SJCRH30 (cell line): ENCODE measurements around the gene CAPN12. TPM values are rescaled to one million over a fixed set of nuclear protein-coding genes. Genes with fewer than 3 reads are reported as not detected.

Source experiments
- DNase-seq, 2 experiments: peaks; one replicate each; pipeline ENCODE4 v3.0.0-alpha.2; 2015 to 2020
- H3K27ac ChIP-seq: fragments of 250-450 bp; sonication (Bioruptor Pico); 2 replicates; pipeline ENCODE4 v1.5.1; 2020; ENCODE audit warnings: mild to moderate bottlenecking, moderate library complexity
- H3K27me3 ChIP-seq: fragments of 250-450 bp; sonication (Bioruptor Pico); 2 replicates; pipeline ENCODE4 v1.5.1; 2020; ENCODE audit warnings: mild to moderate bottlenecking, moderate library complexity
- H3K36me3 ChIP-seq: fragments of 250-450 bp; sonication (Bioruptor Pico); 2 replicates; pipeline ENCODE4 v1.5.1; 2020; ENCODE audit warnings: mild to moderate bottlenecking, moderate library complexity
- H3K4me1 ChIP-seq: fragments of 250-450 bp; sonication (Bioruptor Pico); 2 replicates; pipeline ENCODE4 v1.5.1; 2020; ENCODE audit warnings: mild to moderate bottlenecking, moderate library complexity
- H3K4me3 ChIP-seq: fragments of 250-450 bp; sonication (Bioruptor Pico); 2 replicates; pipeline ENCODE4 v1.5.1; 2020; ENCODE audit warnings: mild to moderate bottlenecking, moderate library complexity
- H3K9me3 ChIP-seq: fragments of 250-450 bp; sonication (Bioruptor Pico); replicated peaks from 2 replicates; pipeline ENCODE4 v1.5.1; 2020; ENCODE audit warnings: mild to moderate bottlenecking, moderate library complexity
- total RNA-seq: library from RNA; depleted of rRNA; stranded (reverse); fragments of >200 nt; shearing (Covaris generic); gene quantifications from 2 replicates; pipeline ENCODE4 v1.2.3, GENCODE V29; 2014

CAPN12 gene
- total RNA-seq, 1 experiment from 2014 or later, result not detected

DNA sequence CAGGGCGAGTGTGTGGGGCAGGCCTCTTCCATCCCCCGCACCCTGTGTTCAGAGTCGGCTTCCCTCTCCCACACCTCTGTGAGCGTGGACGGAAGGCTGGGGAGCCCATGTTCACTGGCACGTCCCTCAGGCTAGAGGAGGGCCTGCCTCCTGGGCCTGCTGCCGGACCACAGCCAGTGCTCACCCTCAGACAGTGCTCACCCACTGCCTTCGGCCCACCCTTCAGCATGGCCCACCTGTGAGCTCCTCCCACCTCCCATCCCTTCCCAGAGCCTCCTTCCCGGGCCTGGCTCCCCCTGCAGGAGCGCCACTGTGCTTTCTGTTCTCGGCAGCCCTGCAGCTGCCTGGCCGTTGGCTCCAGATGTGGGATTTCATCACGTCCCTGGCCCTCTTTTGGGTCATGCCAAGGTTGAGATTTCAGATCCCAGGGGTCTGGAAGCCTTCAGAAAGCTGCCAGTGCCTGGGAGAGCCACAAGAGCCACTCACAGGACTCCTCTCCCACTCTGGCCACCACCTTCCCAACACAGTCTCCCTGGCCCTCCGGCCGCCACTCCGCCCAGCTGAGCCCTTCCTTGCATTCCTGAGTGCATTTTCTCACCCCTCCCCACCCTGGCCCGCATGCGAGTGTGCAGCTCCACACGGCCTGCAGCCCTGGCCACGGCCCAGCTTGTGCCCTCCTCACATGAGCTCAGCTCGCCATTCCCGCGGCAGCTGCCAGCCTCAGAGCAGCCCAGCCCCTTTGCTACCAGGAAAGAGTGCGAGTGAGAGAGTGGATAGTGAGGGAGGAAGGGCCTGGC, 25.3 kb downstream of the CAPN12 start:
- peaks cover 69% of the 10 kb centered on the region for H3K36me3 ChIP-seq
- peaks cover 29% of the 10 kb centered on the region for H3K4me1 ChIP-seq
- no peaks in the 10 kb centered on the region for H3K27me3 ChIP-seq
- peak; percentile 39 to 54 for DNase-seq
- H3K4me3 ChIP-seq, result no peak overlapping the region
- peak overlapping the region; percentile 56 for H3K27ac ChIP-seq
- no peaks in the 10 kb centered on the region for H3K9me3 ChIP-seq

DNA sequence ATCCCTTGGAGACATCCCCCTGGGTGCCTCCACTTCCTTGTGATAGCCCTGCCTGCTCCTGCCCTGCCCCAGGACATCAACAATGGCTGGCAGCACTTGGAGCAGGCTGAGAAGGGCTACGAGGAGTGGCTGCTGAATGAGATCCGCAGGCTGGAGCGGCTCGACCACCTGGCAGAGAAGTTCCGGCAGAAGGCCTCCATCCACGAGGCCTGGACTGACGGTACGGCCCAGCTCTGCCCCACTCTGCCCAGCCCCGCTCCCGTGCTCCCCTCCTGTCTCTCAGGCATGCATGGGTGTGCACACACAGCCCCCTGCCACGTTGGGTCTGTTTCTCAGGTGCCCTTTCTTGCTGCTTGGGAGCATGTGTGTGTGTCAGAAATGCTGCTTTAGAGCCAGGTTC, 26.4 kb downstream of the CAPN12 start:
- no peak overlapping the region for H3K27ac ChIP-seq
- peaks cover 63% of the 10 kb centered on the region for H3K36me3 ChIP-seq
- no peaks in the 10 kb centered on the region for H3K27me3 ChIP-seq
- DNase-seq, result no peak
- no peak overlapping the region for H3K4me3 ChIP-seq
- H3K4me1 ChIP-seq, result peaks cover 29% of the 10 kb centered on the region
- H3K9me3 ChIP-seq, result no peaks in the 10 kb centered on the region

DNA sequence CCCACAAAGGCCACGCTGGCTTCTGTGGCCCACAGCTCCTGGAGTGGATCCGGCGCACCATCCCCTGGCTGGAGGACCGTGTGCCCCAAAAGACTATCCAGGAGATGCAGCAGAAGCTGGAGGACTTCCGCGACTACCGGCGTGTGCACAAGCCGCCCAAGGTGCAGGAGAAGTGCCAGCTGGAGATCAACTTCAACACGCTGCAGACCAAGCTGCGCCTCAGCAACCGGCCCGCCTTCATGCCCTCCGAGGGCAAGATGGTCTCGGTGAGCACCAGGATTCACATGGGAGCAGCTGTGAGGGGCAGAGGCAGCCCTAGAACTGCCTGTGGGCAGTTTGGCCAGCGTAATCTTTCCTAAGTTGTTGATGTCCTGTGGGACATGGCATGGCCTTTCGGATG, 27.2 kb downstream of the CAPN12 start:
- H3K4me1 ChIP-seq, result peaks cover 25% of the 10 kb centered on the region
- peaks cover 64% of the 10 kb centered on the region for H3K36me3 ChIP-seq
- H3K4me3 ChIP-seq, result no peak overlapping the region
- no peak overlapping the region for H3K27ac ChIP-seq
- DNase-seq, result no peak
- H3K9me3 ChIP-seq, result no peaks in the 10 kb centered on the region
- no peaks in the 10 kb centered on the region for H3K27me3 ChIP-seq

DNA sequence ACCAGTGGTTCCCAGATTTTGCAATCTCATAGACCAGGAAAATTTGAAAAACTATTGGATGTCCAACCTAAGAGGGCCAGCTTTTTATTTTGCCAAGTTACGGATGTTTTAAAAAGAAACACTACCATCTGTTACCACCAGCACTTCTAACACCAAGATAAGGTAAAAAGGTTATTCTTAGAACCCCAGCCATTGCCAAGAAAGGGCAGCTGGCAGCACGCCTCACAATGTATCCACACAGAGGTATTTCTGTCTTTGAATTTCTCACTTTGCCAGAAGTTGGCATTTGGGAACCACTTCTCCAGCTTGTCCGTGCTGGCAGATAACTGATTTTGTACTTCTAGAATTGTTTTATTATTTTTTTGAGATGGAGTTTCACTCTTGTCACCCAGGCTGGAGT, 28.7 kb downstream of the CAPN12 start:
- Histone ChIP-seq H3K27ac (no peak overlapping the region), H3K27me3 (no peaks in the 10 kb centered on the region), H3K36me3 (peaks cover 63% of the 10 kb centered on the region), H3K4me1 (peaks cover 13% of the 10 kb centered on the region), H3K9me3 (no peaks in the 10 kb centered on the region), H3K4me3 (no peak overlapping the region)
- no peak for DNase-seq

DNA sequence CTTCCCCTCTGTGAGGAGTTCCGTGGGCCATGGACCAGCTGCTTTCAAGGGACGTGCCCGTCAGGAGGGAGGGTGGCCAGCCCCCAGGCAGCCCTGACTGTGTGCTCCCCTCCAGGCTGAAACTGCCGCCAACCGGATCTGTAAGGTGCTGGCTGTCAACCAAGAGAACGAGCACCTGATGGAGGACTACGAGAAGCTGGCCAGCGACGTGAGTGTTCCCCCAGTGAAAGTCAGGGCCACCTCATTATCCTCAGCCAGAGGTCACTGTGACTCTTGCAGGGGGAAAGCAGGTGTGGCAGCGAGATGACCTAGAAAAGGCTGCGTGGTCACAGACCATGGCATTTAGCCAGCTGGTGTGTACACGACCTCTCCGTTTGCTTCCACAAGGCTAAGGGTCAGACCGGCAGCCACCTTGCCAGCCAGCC, 29.9 kb downstream of the CAPN12 start:
- no peaks in the 10 kb centered on the region for H3K9me3 ChIP-seq
- peaks cover 6% of the 10 kb centered on the region; the same call in 1 of the 2 replicates for H3K4me1 ChIP-seq
- H3K27me3 ChIP-seq, result no peaks in the 10 kb centered on the region
- H3K36me3 ChIP-seq, result peaks cover 75% of the 10 kb centered on the region
- DNase-seq, result no peak
- H3K27ac ChIP-seq, result no peak overlapping the region
- no peak overlapping the region for H3K4me3 ChIP-seq

DNA sequence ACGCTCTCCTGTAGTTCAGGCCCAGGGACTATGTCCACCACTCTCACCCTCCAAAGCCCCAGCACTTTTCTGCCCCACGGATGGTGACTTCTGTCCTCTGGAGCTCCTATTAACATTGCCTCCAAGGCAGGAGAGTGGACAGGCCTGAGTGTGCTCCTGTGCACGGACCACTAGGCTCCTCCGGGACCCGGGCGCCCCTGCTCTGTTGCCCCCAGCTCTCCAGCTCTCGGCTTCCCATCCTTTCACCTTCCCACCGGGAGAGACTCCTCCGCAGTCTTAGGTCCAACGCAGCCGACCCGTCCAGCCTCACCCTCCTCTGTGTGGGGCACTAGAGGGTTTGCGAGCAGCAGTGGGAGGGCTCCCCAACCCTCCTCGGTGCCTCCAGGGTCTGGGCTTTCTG, 30.4 kb downstream of the CAPN12 start:
- Histone ChIP-seq H3K4me1 (peaks cover 6% of the 10 kb centered on the region; the same call in 1 of the 2 replicates), H3K36me3 (peaks cover 77% of the 10 kb centered on the region), H3K9me3 (no peaks in the 10 kb centered on the region), H3K27ac (no peak overlapping the region), H3K27me3 (no peaks in the 10 kb centered on the region), H3K4me3 (no peak overlapping the region)
- no peak for DNase-seq

DNA sequence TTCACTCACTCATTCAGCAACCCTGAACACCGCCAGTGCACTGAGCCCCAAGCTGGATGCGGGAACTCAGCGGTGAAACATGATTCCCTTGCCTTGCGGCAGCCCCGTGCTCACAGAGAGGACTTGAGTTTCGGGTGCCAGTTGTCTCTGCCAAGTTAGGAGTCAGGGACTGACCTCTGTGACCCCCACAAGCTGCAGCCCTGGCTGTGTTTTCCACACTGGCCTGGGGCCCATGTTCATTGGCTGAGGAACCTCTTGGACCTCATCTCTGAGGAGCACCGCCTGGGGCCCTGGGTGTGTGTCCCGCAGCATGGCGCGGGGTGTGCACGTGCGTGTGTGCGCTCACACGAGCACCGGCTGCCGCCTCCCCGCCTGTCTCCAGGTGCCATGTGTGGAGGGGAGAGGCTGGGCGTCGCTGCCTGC, 31.0 kb downstream of the CAPN12 start:
- no peak overlapping the region for H3K4me3 ChIP-seq
- DNase-seq, result peak; percentile 46 to 69
- no peaks in the 10 kb centered on the region for H3K9me3 ChIP-seq
- peaks cover 6% of the 10 kb centered on the region; the same call in 1 of the 2 replicates for H3K4me1 ChIP-seq
- H3K27me3 ChIP-seq, result no peaks in the 10 kb centered on the region
- no peak overlapping the region for H3K27ac ChIP-seq
- peaks cover 77% of the 10 kb centered on the region for H3K36me3 ChIP-seq

DNA sequence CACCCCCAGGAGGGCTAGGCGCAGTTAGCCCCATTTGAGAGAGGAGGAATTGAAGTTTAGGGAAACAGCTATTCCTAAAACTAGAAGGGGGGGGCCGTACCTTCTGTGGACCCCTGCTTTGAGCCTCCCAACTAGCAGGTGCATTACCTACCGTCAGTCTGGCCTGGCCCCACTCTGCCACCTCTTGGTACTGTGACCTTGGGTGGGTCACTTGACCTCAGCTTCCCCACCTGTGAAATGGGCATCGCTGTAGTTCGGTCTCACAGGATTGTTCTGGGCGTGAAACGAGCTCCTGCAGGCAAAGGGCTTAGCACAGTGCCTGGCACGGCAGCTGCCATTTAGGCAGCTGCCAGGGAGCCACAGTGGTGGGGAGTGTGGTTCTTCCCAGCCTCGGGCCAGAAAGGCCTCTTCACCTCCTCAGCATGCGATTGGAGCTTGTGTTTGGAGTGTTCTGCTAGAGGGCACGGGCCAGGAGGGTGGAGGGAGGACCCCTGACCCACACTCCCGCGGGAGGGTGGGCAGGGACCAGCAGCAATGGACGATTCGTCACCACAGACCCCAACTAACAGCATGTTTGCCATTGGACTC, 32.0 kb downstream of the CAPN12 start:
- DNase-seq, result no peak
- Histone ChIP-seq H3K9me3 (no peaks in the 10 kb centered on the region), H3K4me3 (no peak overlapping the region), H3K27ac (no peak overlapping the region), H3K36me3 (peaks cover 78% of the 10 kb centered on the region), H3K4me1 (peaks cover 15% of the 10 kb centered on the region), H3K27me3 (no peaks in the 10 kb centered on the region)

DNA sequence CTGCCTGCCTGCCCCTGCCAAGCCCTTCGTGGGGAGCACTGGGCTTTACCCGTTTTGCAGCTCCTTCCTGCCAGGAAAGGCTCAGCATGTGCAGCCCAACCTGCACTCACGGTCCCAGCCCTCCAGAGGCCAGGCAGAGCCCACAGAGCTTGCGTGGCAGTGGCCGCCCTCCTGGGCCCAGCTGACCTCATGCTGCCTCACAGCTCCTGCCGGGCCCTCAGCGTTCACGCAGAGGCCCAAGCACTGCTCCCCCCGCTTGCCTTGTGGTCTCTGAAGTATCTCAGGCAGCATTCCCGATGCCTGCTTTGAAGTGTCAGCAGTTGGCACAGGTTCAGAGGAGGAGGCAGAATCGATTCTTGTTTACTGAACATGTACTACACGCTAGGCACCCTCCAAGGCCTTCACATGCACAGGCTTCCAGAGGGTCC, 32.5 kb downstream of the CAPN12 start:
- Histone ChIP-seq H3K27ac (no peak overlapping the region), H3K4me3 (no peak overlapping the region), H3K36me3 (peaks cover 75% of the 10 kb centered on the region), H3K4me1 (peaks cover 20% of the 10 kb centered on the region), H3K27me3 (no peaks in the 10 kb centered on the region), H3K9me3 (no peaks in the 10 kb centered on the region)
- DNase-seq, result no peak

DNA sequence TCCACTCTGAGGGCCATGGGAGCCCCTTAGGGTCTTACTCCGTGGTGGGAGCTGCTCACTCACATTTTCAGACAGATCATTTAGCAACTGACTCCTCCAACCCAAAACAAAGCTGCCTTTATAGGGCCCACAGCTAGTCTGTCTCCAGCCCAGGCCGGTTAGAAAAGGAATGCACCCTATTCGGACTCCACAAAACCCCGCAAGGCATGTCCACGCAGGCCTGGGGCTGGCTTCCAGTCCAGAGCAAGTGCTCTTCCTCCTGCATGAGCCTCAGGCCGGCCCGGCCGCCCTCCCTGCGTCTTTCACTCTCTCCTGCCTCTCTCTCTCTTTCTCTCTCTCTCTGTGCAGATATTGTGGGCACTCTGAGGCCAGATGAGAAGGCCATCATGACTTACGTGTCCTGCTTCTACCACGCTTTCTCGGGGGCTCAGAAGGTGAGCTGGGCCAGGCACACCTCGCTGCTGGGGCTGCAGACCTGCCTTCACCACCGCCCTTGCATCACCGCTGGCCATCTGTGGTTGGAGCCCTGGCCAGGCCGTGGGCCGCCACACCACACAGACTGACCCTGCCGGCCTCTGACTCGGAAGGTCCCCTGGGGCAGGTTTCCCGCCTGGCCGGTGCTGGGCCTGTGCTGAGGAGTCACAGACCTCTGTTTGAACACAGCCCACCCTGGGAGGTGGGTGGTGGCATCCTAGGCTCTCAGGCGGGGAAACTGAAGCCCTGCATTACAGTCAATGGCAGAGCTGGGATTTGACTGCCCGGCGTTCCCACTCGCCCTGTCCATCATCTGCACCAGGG, 33.1 kb downstream of the CAPN12 start:
- no peaks in the 10 kb centered on the region for H3K27me3 ChIP-seq
- H3K4me1 ChIP-seq, result peaks cover 27% of the 10 kb centered on the region

DNA sequence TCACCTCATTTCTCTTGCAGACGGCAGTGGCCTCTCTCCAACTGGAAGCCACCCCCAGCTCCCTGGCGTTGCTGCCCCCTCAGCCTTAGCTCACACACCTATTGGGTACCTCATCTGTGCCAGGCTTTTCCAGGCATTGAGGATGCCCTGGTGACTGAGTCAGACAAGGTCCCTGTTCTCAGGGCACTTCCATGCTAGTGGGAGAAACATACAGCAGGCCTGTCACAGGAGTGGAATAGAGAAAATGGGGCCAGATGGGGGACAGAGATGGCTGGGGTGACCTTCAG, 33.9 kb downstream of the CAPN12 start:
- Histone ChIP-seq H3K9me3 (no peaks in the 10 kb centered on the region), H3K4me1 (peaks cover 28% of the 10 kb centered on the region), H3K27ac (no peak overlapping the region), H3K27me3 (no peaks in the 10 kb centered on the region), H3K4me3 (no peak overlapping the region), H3K36me3 (peaks cover 78% of the 10 kb centered on the region)
- no peak for DNase-seq

More for the DNA sequence above, 33.1 kb downstream of the CAPN12 start:
- H3K36me3 ChIP-seq, result peaks cover 79% of the 10 kb centered on the region
- no peak overlapping the region for H3K27ac ChIP-seq
- DNase-seq, result no peak
- H3K4me3 ChIP-seq, result no peak overlapping the region
- no peaks in the 10 kb centered on the region for H3K9me3 ChIP-seq

DNA sequence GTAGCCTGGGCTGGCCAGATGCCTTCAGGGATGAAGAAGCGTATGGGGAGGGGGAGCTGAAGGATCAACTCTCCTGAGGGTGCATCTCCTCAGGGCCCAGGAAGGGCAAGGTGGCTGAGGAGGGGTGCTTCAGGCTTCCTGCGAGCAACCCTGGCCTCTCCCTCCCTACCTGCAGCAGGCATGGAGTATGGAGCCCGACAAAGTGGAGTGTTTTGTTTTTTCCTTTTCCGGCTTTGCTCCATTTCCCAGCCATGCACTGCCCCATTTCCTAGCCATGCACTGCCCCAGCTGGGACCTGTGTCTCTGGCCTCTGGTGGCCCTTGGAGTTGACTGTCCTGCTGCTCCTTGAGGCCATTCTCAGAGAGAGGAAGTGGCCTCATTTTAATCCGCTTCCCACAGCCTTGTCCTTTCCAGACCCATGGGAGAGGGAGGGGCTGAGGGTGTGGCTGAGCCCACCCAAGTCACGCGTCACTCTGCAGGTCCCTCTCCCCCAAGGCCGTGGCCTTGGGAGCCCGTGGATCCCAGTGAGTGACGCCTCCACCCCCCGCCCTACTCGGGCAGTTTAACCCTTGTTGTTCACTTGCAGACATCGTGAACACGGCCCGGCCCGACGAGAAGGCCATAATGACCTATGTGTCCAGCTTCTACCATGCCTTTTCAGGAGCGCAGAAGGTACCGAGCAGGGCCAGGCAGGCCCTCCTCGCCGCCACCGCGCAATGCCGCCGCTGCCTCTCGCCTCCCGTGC, 34.4 kb downstream of the CAPN12 start:
- DNase-seq, result no peak
- peaks cover 77% of the 10 kb centered on the region for H3K36me3 ChIP-seq
- no peaks in the 10 kb centered on the region for H3K9me3 ChIP-seq
- no peak overlapping the region for H3K4me3 ChIP-seq
- no peak overlapping the region for H3K27ac ChIP-seq
- H3K4me1 ChIP-seq, result peaks cover 28% of the 10 kb centered on the region
- H3K27me3 ChIP-seq, result no peaks in the 10 kb centered on the region

DNA sequence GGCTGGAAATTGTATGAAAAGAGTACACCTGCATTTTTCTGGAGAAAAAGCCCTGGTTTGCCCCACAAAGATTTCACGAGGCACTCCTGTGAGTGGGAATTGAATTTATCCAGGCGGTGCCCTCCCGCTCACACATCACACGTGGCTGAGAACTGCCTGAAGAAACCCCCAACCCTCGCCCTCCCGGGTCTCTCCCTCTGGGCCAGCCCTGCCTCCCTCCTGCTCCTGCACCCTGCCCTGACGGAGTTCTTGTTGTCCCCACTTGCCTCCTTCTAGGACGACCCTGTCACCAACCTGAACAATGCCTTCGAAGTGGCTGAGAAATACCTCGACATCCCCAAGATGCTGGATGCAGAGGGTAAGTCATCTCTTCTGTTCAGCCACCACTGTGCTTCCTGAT, 35.2 kb downstream of the CAPN12 start:
- Histone ChIP-seq H3K9me3 (no peaks in the 10 kb centered on the region), H3K4me1 (peaks cover 28% of the 10 kb centered on the region), H3K36me3 (peaks cover 77% of the 10 kb centered on the region), H3K27ac (no peak overlapping the region), H3K4me3 (no peak overlapping the region), H3K27me3 (no peaks in the 10 kb centered on the region)
- no peak for DNase-seq

DNA sequence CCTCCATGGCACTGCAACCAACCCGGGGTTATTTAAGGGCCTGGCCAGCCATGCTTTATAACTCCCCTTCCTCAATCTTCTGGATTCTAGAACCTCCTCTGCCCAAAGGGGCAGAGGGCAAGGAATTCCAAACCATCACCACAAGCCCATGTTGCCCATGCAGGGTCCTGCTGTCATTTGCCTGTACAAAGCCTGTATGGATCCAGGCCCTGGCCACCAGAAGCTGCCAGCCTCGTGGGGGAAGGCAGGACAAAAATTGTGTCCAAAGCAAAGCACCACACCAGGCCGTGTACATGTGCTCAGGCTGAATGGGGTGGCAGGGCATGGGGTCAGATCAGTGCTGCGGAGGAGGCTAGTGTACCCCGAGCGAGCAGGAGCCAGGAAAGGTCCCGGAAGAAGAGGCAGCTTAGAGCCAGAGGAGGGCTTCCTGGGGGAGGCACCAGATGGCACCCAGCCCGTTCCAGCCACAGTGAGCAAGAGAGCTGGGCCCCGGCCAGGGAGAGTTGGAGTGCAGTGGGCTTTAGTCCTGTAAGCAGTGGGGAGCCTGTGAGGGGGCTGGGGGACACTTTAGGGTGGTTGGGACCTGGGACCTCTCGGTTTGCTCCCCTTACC, 35.8 kb downstream of the CAPN12 start:
- Histone ChIP-seq H3K27me3 (no peaks in the 10 kb centered on the region), H3K27ac (no peak overlapping the region), H3K36me3 (peaks cover 77% of the 10 kb centered on the region), H3K4me1 (peaks cover 28% of the 10 kb centered on the region), H3K9me3 (no peaks in the 10 kb centered on the region), H3K4me3 (no peak overlapping the region)
- DNase-seq, result no peak
